PC-3 (cell line): ENCODE measurements around the gene ANP32A.

Source experiments
- EZH2 ChIP-seq: fragments of 300-600 bp; sonication (generic); IDR thresholded peaks from one replicate; pipeline ENCODE4 v1.6.1; 2017; ENCODE audit warnings: antibody characterized with exemption, mild to moderate bottlenecking, low read length; ENCODE audit not compliant: unreplicated experiment
- EZH2phosphoT487 ChIP-seq: fragments of 300-600 bp; sonication (generic); IDR thresholded peaks from 2 replicates; pipeline ENCODE4 v1.6.1; 2018; ENCODE audit warnings: mild to moderate bottlenecking, antibody characterized with exemption, low read length, borderline replicate concordance
- TF ChIP-seq, protein P1 (sequence below): fragments of 300-600 bp; sonication (generic); conservative IDR thresholded peaks from 2 replicates; pipeline ENCODE4 v1.5.1; 2017; ENCODE audit warnings: antibody characterized with exemption, low read depth, mild to moderate bottlenecking, low read length

DNA sequence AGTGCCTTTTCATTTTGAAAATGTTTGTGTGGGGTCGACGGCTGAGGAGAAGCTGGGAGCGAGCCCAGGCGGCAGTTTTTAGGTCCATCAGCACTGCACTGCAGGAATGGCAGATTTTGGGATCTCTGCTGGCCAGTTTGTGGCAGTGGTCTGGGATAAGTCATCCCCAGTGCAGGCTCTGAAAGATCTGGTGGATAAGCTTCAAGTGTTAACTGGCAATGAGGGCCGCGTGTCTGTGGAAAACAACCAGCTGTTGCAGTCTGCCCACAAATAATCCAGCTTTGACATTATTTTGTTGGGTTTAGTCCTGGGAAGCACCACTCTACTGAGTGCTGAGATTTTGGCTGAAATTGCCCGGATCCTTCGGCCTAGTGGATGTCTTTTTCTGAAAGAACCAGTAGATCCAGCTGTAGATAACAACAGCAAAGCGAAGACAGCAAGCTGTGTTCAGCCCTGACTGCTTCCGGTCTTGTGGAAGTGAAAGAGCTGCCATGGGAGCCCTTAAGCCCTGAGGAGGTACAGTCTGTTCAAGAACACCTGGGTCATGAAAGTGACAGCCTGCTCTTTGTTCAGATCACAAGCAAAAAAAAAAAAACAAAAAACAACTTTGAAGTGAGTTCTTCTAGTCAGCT, 13.1 kb upstream of the ANP32A start:
- TF ChIP-seq EZH2: no peak
- TF ChIP-seq, protein P1, sequence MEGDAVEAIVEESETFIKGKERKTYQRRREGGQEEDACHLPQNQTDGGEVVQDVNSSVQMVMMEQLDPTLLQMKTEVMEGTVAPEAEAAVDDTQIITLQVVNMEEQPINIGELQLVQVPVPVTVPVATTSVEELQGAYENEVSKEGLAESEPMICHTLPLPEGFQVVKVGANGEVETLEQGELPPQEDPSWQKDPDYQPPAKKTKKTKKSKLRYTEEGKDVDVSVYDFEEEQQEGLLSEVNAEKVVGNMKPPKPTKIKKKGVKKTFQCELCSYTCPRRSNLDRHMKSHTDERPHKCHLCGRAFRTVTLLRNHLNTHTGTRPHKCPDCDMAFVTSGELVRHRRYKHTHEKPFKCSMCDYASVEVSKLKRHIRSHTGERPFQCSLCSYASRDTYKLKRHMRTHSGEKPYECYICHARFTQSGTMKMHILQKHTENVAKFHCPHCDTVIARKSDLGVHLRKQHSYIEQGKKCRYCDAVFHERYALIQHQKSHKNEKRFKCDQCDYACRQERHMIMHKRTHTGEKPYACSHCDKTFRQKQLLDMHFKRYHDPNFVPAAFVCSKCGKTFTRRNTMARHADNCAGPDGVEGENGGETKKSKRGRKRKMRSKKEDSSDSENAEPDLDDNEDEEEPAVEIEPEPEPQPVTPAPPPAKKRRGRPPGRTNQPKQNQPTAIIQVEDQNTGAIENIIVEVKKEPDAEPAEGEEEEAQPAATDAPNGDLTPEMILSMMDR: no peak
- TF ChIP-seq EZH2phosphoT487: no peak
